Activated CD8-positive, alpha-beta memory T cell treated with anti-CD3 and anti-CD28 coated beads, Interleukin-2, amount 50 U/mL, for 48 hours (primary cell): ENCODE measurements around the gene DIO2.

Experiments used
- DNase-seq: peaks from one replicate; pipeline ENCODE4 v3.0.0-alpha.2; 2020

Gene DIO2

GRCh38 chr14:80167793-80168448, 43.4 kb downstream of the DIO2 start:
- DNase-seq, result no peak

GRCh38 chr14:80164991-80165721, 46.1 kb downstream of the DIO2 start:
- no peak for DNase-seq

GRCh38 chr14:80152763-80153162, 58.5 kb downstream of the DIO2 start:
- DNase-seq, result no peak

GRCh38 chr14:80152166-80152565, 59.1 kb downstream of the DIO2 start:
- no peak for DNase-seq

GRCh38 chr14:80150301-80150700, 61.0 kb downstream of the DIO2 start:
- DNase-seq, result no peak
